Measurements from ENCODE around the gene C3AR1.
"Not testable (repeated sequence)": the region's sequence is repeated elsewhere in the genome, so short reads cannot be mapped to it uniquely, and the experiment has no call there.

Gene C3AR1

DNA sequence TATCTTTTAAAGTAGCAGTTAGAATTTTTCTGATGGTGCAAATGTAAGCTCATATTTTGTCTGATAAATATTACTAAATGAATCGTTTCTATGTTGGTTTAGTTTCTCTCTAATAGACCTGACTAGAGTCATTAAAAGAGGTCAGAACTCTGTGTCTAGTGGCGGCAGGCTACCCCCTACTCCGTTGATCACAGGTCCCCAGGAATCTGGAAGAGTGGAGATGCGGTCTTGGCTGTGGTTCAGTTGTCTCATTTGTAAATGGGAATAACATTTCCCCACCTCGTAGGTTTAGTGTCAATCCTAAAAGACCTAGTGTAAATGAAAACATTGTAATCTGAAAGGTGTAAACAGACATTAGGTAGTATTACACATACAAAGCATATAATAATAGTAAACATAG is 38.3 kb downstream of the C3AR1 start:
- DNase-seq (ENCODE audit: low read depth): no peak

DNA sequence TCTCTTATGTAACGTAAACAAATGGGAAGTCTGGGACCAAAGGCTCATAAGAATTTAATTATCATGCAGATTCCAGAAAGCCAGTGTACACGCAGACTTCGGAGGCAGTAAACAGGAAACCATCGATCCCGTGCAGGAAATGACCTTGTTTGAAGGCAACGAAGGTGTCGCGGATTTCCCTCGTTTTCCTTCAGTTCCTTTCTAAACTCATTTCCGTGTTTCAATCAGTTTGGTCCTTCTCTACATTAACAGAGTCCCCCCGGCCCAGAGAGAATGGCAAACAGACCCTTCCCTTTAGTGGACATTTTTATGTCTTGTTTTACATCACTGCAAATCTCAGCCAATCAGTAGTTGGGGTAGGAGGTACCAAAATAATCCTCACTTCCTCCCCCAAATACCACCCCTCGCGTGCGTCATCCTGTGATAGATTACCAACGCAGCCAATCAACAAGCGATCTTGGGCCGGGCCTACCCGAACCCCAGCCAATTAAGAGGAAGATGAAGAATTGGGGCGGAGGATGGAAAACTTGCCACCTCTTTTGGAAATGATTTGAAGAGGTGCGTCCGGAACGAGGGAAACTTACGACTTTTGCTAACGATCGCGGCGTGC is 39.8 kb downstream of the C3AR1 start:
- DNase-seq (ENCODE audit: low read depth): peak; percentile 98

- no peak for DNase-seq (ENCODE audit: low read depth)
Measured at GRCh38 chr12:8018666-8019581, 47.2 kb downstream of the C3AR1 start.

- DNase-seq (ENCODE audit: low read depth): not testable (repeated sequence)
Measured at GRCh38 chr12:8018213-8018612, 47.9 kb downstream of the C3AR1 start.

DNA sequence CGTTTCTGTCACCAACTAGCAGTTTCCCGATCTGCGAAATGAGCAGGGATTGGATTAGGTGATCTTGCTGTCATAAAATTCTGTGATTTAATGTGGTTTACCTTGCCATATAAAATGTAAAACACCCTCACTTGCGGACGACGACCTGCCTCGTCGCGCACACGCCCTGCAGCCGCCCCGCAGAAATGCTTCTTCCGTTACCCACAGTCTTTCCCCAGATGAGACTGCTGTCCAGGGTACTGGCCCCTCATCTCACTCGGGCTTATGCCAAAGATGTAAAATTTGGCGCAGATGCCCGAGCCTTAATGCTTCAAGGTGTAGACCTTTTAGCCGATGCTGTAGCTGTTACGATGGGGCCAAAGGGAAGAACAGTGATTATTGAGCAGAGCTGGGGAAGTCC is 51.3 kb downstream of the C3AR1 start:
- no peak for DNase-seq (ENCODE audit: low read depth)

DNA sequence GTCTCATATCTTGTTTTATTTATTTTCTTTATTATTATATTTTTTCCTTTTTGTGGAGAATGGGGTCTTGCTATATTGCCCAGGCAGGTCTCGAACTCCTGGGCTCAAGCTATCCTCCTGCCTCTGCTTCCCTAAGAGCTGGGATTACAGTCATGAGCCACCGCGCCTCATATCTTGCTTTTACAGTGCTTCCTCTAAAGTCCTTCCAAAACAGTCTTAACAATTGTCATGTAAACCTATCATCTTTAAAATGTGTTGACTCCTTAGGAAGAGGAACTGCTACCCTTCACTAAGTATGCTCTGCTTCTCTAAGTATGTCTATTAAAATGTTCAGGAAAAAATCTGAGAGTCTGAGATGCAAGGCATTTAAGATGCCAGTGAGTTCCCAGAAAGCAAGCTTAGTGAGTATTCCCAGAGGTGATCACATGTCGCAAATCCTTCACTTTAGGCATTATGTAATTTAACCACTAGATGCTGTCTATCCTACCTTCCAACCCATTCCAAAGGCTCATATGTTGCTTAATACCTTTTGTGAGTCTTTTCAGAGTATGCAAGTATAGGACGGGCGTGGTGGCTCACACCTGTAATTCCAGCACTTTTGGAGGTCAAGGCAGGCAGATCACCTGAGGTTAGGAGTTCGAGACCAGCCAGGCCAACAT is 53.4 kb downstream of the C3AR1 start:
- DNase-seq (ENCODE audit: low read depth): no peak

DNA sequence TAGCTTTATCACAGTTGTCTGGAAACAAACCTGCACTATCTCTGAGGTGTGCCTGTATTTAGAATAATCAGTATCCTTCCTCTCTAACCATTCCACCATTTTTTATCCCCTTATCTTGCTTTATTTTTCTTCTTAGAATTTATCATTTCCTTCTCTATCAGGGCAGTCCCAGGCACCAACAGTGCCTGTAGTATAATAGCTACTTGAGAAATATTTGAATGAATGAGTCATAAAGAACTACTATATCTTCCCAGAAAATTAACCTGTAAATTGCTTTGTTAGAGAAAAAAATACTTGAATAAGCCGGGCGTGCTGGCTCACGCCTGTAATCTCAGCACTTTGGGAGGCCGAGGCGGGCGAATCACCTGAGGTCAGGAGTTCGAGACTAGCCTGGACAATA is 54.8 kb downstream of the C3AR1 start:
- DNase-seq (ENCODE audit: low read depth): no peak

Measured in non-pigmented ciliary epithelial cell (primary cell).